ENCODE data around the gene MYO3B.
"Not testable (repeated sequence)": the region's sequence is repeated elsewhere in the genome, so short reads cannot be mapped to it uniquely, and the experiment has no call there.

DNA sequence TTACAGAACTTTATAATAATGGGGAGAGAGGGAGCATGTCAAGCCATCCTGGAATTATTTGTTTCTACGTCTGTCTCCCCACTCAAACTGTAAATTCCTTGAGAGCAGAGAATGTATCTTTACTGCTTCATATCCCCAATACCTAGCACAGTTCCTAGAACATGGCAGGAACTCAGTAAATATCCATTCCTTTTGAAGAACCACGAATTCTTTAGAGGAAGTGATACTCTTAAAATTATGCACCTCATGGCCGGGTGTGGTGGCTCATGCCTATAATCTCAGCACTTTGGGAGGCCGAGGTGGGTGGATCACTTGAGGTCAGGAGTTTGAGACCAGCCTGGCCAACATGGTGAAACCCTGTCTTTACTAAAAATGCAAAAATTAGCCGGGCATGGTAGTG lies 171.3 kb downstream of the MYO3B start:
- not testable (repeated sequence) for TF ChIP-seq CTCF (IDR thresholded peaks at IDR 0.05; ENCODE audit: insufficient read depth, low read length, poor library complexity, severe bottlenecking); EZH2phosphoT487 (conservative IDR thresholded peaks at IDR 0.05; ENCODE audit: low read length)

Measured in SU-DHL-6 (cell line).